ENCODE measurements around the gene XPO1.
"Not testable (repeated sequence)": the region's sequence is repeated elsewhere in the genome, so short reads cannot be mapped to it uniquely, and the experiment has no call there.

The XPO1 gene

GRCh38 chr2:61465045-61465444 lies 73.1 kb downstream of the XPO1 start:
- DNase-seq (ENCODE audit: low read depth, low spot score): no peak

GRCh38 chr2:61463769-61464475 lies 74.2 kb downstream of the XPO1 start:
- DNase-seq (ENCODE audit: low read depth, low spot score): no peak

DNA sequence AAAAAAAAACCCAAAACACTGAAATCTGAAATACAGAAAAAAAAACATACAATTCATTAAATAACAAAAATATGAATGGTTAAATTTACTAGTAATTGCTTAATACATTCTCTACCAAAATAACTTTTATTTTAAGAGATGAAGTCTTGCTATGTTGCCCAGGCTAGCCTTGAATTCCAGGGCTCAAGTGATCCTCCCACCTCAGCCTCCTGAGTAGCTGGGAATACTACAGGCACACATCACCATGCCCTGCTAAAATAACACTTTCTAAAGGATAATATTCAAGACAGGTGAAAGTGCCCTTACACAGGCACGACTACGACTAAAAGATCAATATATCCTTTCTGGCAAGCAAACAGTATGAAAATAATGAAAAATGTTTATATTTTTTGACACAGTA lies 76.8 kb downstream of the XPO1 start:
- no peak for DNase-seq (ENCODE audit: low read depth, low spot score)

DNA sequence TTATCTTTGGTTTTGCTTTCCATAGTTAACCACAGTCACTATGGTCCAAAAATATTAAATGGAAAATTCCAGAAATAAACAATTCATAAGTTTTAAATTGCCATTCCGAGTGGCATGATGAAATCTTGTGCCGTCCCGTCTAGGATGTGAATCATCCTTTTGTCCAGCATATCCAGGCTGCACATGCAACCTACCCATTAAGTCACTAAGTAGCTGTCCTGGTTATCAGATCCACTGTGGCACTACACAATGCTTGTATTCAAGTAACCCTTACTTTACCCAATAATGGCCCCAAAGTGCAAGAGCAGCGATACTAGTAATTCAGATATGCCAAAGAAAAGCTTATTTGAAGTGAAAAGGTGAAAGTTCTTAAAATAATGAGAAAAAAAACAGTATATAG lies 78.0 kb downstream of the XPO1 start:
- DNase-seq (ENCODE audit: low read depth, low spot score): no peak

DNA sequence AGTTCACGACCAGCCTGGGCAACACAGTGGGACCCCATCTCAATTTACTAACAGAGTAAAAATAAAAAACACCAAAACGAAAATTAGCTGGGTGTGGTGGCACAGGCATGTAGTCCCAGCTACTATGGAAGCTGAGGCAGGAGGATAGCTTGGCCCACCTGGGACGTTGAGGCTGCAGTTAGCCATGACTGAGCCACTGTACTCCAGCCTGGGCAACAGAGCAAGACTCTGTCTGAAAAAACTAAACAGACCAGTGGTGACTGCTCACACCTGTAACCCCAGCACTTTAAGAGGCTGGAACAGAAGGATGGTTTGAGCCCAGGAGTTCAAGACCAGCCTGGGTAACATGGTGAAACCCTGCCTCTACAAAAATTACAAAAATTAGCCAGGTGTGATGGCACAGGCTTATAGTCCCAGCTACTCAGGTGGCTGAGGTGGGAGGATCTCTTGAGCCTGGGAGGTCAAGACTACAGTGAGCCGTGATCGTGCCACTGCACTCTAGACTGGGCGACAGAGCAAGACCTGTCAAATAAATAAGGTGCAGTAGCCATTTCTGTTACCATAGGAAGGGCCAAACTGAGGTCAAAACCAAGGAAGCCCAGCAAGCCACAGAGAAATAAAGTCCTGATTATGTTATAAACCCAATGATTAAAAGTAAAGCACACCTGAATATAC lies 81.3 kb downstream of the XPO1 start:
- DNase-seq (ENCODE audit: low read depth, low spot score): no peak

DNA sequence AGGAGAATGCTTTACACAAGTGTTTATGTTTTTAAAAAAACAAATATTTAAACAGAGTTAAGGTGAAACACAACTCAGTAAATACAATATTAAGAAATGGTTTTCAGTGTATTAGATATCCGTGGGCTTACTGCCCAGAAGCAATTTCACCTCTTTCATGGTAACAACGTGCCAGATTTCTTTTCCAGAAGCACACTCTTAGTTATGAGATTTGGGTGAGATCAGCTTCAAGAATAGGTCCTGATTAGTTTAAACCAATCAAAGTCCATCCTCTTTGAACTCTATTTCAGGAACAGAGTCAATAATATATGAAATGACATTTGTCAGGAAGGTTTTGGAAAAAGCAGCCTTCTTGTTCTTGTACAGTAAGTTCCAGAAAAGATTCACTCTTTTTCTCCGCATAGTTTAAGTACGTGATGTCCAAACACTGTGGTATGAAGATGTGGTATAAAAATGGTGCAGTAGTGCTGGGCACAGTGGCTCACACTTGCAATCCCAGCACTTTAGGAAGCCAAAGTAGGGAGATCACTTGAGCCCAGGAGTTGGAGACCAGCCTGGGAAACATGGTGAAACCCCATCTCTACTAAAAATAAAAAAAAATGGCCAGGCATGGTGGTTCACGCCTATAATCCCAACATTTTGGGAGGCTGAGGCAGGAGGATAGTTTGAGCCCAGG lies 81.9 kb downstream of the XPO1 start:
- DNase-seq (ENCODE audit: low read depth, low spot score): no peak

- DNase-seq (ENCODE audit: low read depth, low spot score): not testable (repeated sequence)
Observed at GRCh38 chr2:61454972-61455371, 83.2 kb downstream of the XPO1 start.

DNA sequence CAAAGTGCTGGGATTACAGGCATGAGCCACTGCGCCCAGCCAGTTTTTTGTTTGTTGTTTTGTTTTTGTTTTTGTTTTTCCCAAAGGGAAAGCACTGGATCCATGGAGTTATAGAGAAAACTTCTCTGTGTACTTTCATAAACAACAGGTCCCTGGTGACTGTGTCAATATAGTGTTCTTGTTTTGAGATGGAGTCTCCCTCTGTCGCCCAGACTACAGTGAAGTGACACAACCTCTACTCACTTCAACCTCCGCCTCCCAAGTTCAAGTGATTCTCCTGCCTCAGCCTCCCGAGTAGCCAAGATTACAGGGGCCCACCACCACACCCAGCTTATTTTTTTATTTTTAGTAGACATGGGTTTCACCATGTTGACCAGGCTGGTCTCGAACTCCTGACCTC lies 83.8 kb downstream of the XPO1 start:
- DNase-seq (ENCODE audit: low read depth, low spot score): no peak

DNA sequence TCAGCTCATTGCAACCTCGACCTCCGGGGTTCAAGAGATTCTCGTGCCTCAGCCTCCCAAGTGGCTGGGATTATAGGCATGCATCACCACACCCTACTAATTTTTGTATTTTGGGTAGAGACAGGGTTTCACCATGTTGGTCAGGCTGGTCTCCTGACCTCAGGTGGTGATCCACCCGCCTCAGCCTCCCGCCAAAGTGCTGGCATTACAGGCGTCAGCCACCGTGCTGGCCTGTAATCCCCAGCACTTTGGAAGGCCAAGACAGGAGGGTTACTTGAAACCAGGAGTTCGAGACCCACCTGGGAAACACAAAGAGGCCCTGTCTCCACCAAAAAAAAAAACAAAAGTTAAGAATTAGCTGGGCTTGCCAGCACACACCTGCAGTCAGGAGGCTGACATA lies 85.8 kb downstream of the XPO1 start:
- no peak for DNase-seq (ENCODE audit: low read depth, low spot score)

GRCh38 chr2:61451178-61451577 lies 87.0 kb downstream of the XPO1 start:
- no peak for DNase-seq (ENCODE audit: low read depth, low spot score)

GRCh38 chr2:61450144-61450543 lies 88.0 kb downstream of the XPO1 start:
- DNase-seq (ENCODE audit: low read depth, low spot score): no peak

DNA sequence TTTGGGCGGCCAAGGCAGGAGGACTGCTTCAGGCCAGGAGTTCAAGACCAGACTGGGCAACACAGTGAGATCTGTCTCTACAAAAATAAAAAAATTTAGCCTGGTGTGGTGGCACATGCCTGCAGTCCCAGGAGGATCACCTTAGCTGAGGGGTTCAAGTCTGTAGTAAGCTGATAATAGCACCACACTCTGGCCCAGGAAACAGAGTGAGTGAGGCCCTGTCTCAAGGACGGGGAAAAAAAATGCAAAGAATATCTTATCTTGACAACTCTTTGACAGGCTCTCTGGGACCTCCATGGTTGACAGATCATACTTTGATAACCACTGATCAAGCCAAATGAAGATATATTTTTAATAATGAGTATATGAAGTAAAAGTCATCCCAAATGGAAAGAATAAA lies 89.9 kb downstream of the XPO1 start:
- no peak for DNase-seq (ENCODE audit: low read depth, low spot score)

- not testable (repeated sequence) for DNase-seq (ENCODE audit: low read depth, low spot score)
Observed at GRCh38 chr2:61446971-61447370, 91.2 kb downstream of the XPO1 start.

DNA sequence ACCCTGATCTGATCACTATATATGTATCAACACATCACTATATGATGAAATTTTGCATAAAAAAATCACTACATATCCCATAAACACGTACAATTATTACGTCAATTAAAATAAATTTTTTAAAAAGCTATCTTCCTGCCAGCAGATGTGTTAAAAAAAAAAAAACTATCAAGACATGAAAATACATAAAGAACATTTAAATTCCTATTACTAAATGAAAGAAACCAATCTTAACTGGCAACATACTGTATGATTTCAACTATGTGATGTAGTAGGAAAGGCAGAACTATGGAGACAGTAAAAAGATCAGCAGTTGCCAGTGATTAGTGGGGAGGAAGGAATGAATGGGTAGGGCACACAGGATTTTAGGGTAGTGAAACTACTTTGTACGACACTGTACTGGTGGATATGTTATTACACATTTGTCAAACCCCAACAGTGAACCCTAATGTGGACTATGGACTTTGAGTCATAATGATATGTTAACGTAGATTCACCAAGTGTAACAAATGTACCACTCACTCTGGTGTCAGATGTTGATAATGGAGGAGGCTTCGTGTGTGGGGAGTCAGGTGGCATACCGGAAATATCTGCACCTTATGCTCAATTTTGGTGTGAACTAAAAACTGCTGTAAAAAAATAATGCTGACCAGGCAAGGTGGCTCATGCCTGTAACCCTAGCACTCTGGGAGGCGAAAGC lies 94.7 kb downstream of the XPO1 start:
- DNase-seq (ENCODE audit: low read depth, low spot score): no peak

- no peak for DNase-seq (ENCODE audit: low read depth, low spot score)
Observed at GRCh38 chr2:61439241-61440002, 98.7 kb downstream of the XPO1 start.

- DNase-seq (ENCODE audit: low read depth, low spot score): no peak
Observed at GRCh38 chr2:61438670-61439069, 99.5 kb downstream of the XPO1 start.

- DNase-seq (ENCODE audit: low read depth, low spot score): no peak
Observed at GRCh38 chr2:61437170-61437569, 101.0 kb downstream of the XPO1 start.

- DNase-seq (ENCODE audit: low read depth, low spot score): no peak
Observed at GRCh38 chr2:61436092-61436491, 102.1 kb downstream of the XPO1 start.

DNA sequence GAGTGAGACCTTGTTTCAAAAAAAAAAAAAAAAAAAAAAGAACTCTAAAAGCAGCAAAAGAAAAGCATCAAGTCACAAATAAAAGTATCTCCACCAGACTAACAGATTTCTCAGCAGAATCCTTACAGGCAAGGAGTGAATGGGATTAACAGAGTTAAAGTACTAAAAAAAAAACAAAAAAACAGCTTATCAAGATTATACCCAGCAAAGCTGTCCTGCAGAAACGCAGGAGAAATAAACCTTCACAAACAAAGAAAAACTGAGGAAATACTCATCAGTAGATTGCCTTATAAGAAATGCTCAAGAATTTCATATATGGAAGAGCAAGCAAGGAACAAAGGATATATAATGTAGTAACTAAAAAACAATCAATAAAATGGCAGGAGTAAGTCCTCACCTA lies 102.9 kb downstream of the XPO1 start:
- no peak for DNase-seq (ENCODE audit: low read depth, low spot score)

DNA sequence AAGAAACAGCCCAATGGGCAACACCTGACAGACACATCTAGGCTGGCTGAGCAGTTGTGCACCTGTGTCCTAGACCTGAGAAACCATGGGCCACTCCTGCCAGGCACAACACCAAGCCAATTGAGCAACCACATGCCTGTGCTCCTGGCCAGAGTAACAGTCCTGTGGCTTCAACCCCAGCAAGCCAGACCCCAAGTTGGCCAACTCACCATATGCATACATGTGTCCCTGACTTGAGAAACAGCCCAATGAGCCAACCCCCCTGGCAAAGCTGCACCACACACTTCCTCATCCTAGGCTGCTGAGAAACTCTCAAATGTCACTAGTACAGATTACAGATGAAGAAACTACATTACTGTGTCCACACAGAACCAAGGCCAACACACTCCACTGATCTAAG lies 103.8 kb downstream of the XPO1 start:
- DNase-seq (ENCODE audit: low read depth, low spot score): no peak

DNA sequence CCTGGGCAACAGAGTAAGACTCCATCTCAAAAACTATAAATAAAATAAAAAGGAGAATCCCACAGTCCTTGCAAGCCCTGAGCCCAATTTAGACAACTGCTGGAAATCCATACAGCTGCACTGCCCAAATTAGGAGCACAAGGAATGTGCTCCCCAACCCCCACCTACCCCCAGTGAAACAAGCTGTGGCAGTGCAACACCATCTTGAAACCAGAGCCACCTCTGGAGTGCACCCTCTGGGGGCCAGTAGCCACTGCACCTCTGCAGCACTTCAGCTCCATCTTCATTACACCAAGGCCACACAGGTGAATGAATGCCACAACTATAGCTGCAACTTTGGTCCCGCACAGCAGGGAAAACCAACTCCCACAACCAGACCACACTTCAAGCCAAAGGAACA lies 104.5 kb downstream of the XPO1 start:
- no peak for DNase-seq (ENCODE audit: low read depth, low spot score)

DNA sequence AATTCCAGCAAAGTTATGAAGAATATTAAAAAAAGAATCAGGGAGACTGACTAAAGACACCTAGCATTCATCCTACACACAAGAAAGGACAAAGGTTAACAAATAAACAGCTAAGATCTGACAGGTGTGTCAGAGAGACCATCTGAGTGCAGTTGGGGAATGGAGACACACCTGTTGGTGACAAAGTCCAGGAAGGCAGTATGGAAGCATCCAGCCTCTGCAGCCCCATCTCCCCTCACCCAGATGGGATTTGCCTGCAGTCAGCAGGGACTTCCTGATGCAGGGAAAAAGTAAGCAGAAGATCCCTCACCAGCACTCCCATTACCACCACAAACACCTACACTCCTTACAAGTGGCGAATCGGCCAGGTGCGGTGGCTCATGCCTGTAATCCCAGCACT lies 105.2 kb downstream of the XPO1 start:
- DNase-seq (ENCODE audit: low read depth, low spot score): no peak

Measured in brain pericyte (primary cell).